ENCODE data around the gene NELL1. TPM values are rescaled to one million over a fixed set of nuclear protein-coding genes. Genes with fewer than 3 reads are reported as not detected.

NELL1 gene
- total RNA-seq, 1 experiment from 2014 or later, result 0.22 TPM

DNA sequence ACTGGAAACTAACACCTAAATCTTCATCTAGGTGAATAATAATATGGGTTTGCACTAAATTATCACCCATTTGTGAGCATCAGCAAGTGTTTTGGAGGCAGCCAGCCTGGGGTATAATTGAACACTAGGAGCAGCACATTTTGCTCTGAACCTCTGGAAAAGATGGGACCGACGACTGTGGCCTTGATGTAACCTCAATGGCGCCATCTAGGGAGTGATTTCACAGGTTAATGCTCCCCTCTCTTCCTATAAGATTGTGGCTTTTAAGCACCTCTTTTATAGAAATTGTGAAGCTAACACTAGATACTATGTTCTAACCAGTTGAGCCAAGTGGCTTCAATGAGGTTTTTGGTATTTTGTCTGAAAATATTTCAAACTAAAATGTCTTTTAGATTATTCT is 203.7 kb downstream of the NELL1 start:
- Histone ChIP-seq H2BK12ac (ENCODE audit: insufficient read length, low read depth, low read length) (no peak overlapping the region), H3T11ph (ENCODE audit: low read length) (no peak overlapping the region), H3K9ac (ENCODE audit: extremely low read depth, insufficient read length, low read length) (no peak overlapping the region), H3K14ac (ENCODE audit: insufficient read depth, low read length) (no peak overlapping the region), H3K23me2 (ENCODE audit: insufficient read length, low read depth, low read length, poor library complexity, severe bottlenecking) (no peaks in the 10 kb centered on the region), H3K56ac (ENCODE audit: insufficient read length, low read depth, low read length) (no peak overlapping the region), H3K4ac (ENCODE audit: low read depth, low read length) (no peak overlapping the region), H3K9me3 (ENCODE audit: control insufficient read depth, low read depth, low read length) (no peaks in the 10 kb centered on the region), H3K18ac (ENCODE audit: insufficient read length, low read depth, low read length) (no peak overlapping the region), H2BK15ac (ENCODE audit: low read depth, low read length) (no peak overlapping the region), H4K5ac (ENCODE audit: insufficient read length, low read depth, low read length) (no peak overlapping the region), H2BK20ac (ENCODE audit: low read depth, low read length, poor library complexity, severe bottlenecking) (no peak overlapping the region), H3K23ac (ENCODE audit: insufficient read length, low read depth, low read length) (no peak overlapping the region), H4K91ac (ENCODE audit: insufficient read length, low read depth, low read length) (no peak overlapping the region), H3K79me2 (ENCODE audit: insufficient read depth, low read length) (no peaks in the 10 kb centered on the region), H4K20me1 (ENCODE audit: control insufficient read depth, insufficient read depth, insufficient read length) (no peaks in the 10 kb centered on the region), H3K79me1 (ENCODE audit: insufficient read depth, low read depth, low read length, poor library complexity, severe bottlenecking) (no peaks in the 10 kb centered on the region), H2AK5ac (ENCODE audit: insufficient read length, low read length) (no peak overlapping the region), H3K27me3 (ENCODE audit: insufficient read depth, low read length) (no peaks in the 10 kb centered on the region), H4K8ac (replicated peaks; ENCODE audit: insufficient read length, low read depth, low read length) (no peak overlapping the region), H3K27ac (ENCODE audit: insufficient read length, low read depth, low read length) (no peak overlapping the region), H2AFZ (ENCODE audit: low read length) (no peak overlapping the region), H2BK5ac (ENCODE audit: insufficient read length, low read length) (no peak overlapping the region), H3K4me2 (ENCODE audit: insufficient read depth, insufficient read length, low read length) (no peak overlapping the region), H2BK120ac (ENCODE audit: low read depth, low read length, poor library complexity, severe bottlenecking) (no peak overlapping the region), H3K4me1 (ENCODE audit: insufficient read depth, low read length) (no peaks in the 10 kb centered on the region)
- no CpG with 5 or more reads among the region's 3 CpGs for WGBS (ENCODE audit: extremely low coverage, insufficient read length, low lambda C conversion rate)
- TF ChIP-seq, protein P1, sequence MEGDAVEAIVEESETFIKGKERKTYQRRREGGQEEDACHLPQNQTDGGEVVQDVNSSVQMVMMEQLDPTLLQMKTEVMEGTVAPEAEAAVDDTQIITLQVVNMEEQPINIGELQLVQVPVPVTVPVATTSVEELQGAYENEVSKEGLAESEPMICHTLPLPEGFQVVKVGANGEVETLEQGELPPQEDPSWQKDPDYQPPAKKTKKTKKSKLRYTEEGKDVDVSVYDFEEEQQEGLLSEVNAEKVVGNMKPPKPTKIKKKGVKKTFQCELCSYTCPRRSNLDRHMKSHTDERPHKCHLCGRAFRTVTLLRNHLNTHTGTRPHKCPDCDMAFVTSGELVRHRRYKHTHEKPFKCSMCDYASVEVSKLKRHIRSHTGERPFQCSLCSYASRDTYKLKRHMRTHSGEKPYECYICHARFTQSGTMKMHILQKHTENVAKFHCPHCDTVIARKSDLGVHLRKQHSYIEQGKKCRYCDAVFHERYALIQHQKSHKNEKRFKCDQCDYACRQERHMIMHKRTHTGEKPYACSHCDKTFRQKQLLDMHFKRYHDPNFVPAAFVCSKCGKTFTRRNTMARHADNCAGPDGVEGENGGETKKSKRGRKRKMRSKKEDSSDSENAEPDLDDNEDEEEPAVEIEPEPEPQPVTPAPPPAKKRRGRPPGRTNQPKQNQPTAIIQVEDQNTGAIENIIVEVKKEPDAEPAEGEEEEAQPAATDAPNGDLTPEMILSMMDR (conservative IDR thresholded peaks at IDR 0.05), result peak; percentile 86
- Mint-ChIP-seq H3K27ac (no peak overlapping the region), H3K36me3 (ENCODE audit: insufficient read depth in 1 of 3, low read depth in 3 of 3) (no peaks in the 10 kb centered on the region), H3K4me1 (peaks cover 13 to 15% of the 10 kb centered on the region in 2 experiments), H3K27me3 (ENCODE audit: low read depth) (peaks cover 6% of the 10 kb centered on the region), H3K4me3 (no peak overlapping the region), H3K9me3 (no peaks in the 10 kb centered on the region; a peak in 1 of 5 replicates)
- peak; percentile 68 for DNase-seq

Measured in H9 (cell line).